GM21737 (cell line): ENCODE data around the gene MYBPHL.

Experiments used
- ATAC-seq: cut with Tn5 transposase; IDR thresholded peaks from one replicate; pipeline ENCODE4 v1.9.1; 2021; ENCODE audit warnings: mild to moderate bottlenecking, moderate library complexity; ENCODE audit not compliant: unreplicated experiment

Gene MYBPHL

GRCh38 chr1:109266965-109267364, 39.8 kb downstream of the MYBPHL start:
- no peak for ATAC-seq

DNA sequence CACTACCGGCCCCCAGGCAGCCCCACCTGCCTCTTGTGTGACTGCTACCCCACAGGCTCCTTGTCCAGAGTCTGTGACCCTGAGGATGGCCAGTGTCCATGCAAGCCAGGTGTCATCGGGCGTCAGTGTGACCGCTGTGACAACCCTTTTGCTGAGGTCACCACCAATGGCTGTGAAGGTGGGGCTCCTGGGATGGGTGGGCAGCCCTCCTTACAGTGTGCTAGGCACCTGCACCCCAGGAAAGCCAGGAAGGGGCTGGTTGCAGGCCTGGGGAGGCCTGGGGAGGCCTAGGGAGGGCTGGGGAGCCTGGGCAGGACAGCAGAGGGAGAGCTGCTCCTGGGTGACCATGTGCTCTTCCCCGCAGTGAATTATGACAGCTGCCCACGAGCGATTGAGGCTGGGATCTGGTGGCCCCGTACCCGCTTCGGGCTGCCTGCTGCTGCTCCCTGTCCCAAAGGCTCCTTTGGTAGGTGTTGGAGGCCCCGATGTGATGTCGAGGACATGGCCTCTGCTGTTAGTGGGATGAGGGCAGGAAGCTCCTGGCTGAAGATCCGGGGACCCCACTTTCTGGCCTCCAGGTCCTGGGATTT, 41.0 kb downstream of the MYBPHL start:
- ATAC-seq: no peak

- ATAC-seq: no peak
Observed at GRCh38 chr1:109265016-109265415, 41.8 kb downstream of the MYBPHL start.

DNA sequence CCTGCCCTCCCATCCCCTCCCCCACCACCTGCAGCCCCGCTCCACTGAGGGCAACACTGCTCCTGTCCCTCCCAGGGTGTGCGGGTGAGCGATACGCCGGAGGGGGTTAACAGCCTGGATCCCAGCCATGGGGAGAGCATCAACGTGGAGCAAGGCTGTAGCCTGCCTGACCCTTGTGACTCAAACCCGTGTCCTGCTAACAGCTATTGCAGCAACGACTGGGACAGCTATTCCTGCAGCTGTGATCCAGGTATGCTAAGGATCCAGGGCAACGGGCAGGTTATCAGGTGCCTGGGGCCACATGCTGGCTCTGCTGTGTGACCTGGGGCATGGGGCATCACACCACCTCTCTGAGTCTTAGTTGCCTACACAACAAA, 42.4 kb downstream of the MYBPHL start:
- ATAC-seq: no peak

DNA sequence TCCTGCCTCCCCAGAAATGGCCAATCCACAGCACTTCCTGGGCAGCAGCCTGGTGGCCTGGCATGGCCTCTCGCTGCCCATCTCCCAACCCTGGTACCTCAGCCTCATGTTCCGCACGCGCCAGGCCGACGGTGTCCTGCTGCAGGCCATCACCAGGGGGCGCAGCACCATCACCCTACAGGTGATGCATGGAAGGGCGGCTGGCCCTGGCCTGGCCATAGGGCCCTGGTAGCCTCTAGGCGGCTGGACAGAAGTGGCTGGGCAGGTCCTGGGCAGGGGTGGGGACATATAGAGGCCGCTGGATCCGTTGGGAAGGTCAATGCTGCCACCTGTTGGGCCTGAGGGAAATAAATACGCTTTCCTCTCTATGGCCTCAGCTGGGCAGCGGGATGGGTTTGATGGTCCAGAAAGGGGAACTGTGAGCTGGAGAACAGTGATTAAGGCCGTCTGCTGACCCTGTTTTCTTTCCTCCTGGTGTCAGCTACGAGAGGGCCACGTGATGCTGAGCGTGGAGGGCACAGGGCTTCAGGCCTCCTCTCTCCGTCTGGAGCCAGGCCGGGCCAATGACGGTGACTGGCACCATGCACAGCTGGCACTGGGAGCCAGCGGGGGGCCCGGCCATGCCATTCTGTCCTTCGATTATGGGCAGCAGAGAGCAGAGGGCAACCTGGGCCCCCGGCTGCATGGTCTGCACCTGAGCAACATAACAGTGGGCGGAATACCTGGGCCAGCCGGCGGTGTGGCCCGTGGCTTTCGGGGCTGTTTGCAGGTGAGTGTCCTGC, 43.0 kb downstream of the MYBPHL start:
- no peak for ATAC-seq

DNA sequence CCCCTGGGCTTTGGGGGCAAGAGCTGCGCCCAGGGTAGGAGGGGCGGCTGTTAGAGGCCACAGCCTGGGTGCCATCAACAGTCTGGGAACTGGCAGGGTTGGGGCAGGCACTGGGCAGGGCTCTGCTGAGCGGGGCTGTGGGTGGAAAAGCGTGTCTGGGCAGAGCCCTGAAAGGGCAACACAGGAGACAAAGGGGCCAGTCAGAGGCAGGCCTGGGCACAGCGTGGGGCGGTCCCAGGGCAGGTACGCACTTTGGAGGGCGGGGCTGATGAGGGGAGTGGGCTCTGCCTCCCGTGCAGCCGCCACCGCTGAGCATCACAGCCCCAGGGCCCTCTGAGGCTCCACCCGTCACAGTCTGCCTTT, 43.6 kb downstream of the MYBPHL start:
- ATAC-seq: no peak

GRCh38 chr1:109262231-109263055, 44.4 kb downstream of the MYBPHL start:
- ATAC-seq: no peak

DNA sequence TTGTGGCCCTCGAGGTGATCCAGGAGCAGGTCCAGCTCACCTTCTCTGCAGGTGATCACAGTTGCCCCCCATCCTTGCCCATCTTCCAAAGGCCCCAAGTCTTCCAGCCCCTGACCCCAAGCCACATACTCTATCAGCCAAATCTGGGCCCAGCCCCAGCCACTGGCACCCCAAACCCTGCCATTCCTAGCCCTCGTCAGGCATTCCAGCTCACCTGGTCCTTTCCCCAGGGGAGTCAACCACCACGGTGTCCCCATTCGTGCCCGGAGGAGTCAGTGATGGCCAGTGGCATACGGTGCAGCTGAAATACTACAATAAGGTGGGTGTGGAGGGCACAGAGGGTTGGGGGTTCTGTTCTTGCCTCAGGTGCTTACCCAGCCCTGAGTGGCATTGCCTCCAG, 45.2 kb downstream of the MYBPHL start:
- ATAC-seq: no peak

DNA sequence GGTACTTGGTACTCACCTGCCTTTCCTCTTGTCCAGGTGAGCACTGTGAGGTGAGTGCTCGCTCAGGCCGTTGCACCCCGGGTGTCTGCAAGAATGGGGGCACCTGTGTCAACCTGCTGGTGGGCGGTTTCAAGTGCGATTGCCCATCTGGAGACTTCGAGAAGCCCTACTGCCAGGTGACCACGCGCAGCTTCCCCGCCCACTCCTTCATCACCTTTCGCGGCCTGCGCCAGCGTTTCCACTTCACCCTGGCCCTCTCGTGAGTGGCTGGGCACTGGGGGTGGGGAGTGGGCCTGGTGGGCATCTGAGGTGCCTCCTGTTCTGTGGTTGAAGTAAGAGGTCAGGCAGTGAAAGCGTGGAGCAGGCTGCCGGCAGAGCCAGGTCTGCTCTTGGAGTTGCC, 45.8 kb downstream of the MYBPHL start:
- ATAC-seq: no peak

- ATAC-seq: no peak
Observed at GRCh38 chr1:109259674-109260557, 46.9 kb downstream of the MYBPHL start.

- ATAC-seq: no peak
Observed at GRCh38 chr1:109258481-109259466, 48.0 kb downstream of the MYBPHL start.

GRCh38 chr1:109257682-109258421, 49.0 kb downstream of the MYBPHL start:
- ATAC-seq: no peak

DNA sequence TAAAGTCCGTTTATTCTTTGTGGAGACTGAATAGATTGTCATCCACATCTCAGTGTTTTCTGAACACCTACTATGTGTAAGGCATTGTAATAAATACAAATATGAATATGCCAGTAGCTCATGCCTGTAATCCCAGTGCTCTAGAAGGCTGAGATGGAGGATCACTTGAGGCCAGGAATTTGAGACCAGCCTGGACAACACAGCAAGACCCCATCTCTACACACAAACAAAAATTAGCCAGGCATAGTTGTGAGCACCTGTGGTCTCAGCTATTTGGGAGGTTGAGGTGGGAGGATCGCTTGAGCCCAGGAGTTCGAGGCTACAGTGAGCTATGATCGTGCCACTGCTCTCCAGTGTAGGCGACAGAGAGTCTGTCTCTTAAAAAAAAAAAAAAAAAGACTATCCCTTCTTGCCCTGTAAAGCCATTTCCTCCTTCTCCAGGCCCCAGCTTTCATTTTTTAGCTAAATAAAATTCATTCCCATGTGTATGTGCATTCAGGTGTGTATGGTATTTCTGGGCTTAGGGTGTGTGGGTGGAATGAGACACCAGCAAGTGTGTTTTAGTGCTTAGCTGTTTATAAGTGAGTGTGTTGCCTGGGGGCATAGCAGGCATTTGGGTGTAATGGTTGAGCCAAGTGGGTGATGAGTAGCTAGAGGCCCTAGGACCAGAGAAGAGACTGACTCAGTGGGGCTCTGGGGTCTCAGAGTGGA, 49.7 kb downstream of the MYBPHL start:
- no peak for ATAC-seq

GRCh38 chr1:109256085-109256484, 50.7 kb downstream of the MYBPHL start:
- no peak for ATAC-seq

DNA sequence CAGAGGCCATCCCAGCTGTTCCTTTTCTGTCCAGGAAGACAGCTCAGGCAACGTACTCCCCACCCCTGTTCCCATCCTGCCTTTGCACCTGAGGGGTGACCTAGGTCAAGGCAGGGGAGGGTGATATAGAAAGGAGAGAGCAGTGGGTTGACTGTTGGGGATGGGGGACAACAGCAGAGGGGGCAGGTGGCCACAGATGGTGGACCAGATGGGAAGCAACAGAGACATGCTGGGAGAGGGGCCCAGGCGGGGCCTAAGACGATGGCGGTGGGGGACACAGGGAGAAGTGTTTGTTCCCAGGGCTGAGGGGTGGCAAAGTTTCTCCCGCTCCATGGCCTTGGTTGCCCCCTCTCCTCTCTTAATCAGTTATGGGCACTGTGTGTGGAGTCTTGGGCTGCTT, 51.1 kb downstream of the MYBPHL start:
- no peak for ATAC-seq

- no peak for ATAC-seq
Observed at GRCh38 chr1:109255097-109255651, 51.6 kb downstream of the MYBPHL start.

DNA sequence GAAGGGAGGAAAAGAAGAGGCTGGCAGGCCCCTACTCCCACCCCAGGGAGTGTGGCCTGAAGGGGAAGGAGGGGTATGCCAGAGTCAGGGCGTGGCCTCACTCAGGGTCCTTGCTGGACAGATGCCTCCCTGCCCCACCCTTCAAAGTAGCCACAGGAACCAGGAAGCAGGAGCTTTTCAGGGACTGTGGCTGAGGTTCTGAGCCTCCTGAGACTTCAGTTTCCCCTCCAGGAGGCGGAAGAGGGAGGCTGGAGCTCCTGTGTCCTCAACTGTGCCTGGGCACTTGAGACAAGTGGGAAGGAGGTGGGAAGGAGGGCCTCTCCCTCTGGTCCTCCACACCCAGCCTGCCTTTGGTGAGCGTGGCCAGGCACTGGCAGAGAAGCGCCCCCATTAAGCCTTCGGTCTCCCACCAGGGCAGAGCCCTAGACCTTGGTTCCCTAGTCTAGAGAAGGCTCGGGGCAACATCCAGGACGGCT, 52.2 kb downstream of the MYBPHL start:
- no peak for ATAC-seq
